CD4-positive, alpha-beta T cell treated with Interleukin-10 for 1 hour (primary cell): ENCODE data around the gene PCSK4.
"Not testable (repeated sequence)": the region's sequence is repeated elsewhere in the genome, so short reads cannot be mapped to it uniquely, and the experiment has no call there.

Experiments
- DNase-seq: peaks from one replicate; pipeline ENCODE4 v3.0.0-alpha.2; 2020

The PCSK4 gene

DNA sequence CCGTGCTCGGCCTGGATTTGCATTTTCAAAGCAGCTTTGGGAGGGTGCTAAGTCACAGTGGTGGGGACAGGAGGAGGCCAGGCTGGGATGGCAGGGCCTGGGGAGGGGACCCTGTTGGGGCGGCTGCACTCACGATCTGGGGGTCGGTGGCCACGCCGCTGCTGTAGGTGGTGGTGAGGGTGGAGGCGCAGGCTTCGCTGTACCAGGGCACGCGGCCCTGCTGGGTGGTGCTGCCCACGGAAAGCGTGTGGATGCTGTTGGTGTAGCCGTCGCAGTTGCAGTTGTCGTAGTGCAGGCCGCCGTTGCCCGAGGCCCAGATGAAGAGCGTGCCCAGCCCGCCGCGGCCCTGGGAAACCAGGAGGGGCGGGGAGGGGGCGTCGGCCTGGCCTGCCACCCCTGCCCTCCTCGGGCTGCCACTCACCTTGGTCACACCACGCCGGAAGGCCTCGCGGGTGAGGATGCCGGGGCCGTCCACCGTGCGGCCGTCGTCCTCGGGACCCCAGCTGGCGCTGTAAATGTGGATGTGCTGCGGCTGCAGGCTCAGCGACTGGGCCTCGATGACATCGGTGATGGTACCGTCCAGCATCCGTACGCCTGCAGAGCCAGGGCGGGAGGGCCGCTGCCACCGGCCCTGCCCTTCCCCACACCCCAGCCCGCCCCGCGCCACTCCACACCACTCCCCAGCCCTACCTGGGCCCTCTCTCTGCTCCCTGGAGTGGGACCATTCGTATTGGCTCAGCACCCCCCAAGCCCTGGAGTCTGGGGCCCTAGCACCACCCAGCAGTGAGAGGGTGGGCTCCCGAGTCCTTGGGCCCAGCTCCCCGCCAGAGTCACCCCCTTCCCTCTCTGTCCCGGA, 3.2 kb downstream of the PCSK4 start:
- no peak for DNase-seq

DNA sequence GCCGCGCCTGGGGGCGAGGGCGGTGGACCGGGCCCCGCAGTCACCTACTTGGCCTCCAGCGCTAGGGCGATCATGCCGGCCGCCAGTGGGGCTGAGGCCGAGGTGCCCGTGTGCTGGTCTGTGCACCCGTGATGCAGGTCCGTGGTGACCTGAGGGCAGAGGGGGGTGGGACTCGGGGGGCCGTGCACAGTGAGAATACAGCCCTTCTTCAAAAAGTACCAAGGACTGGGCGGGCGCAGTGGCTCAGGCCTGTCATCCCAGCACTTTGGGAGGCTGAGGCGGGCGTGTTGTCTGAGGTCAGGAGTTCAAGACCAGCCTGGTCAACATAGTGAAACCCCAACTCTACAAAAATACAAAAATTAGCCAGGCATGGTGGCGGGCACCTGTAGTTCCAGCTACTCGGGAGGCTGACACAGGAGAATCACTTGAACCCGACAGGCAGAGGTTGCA, 6.1 kb downstream of the PCSK4 start:
- DNase-seq: no peak

DNA sequence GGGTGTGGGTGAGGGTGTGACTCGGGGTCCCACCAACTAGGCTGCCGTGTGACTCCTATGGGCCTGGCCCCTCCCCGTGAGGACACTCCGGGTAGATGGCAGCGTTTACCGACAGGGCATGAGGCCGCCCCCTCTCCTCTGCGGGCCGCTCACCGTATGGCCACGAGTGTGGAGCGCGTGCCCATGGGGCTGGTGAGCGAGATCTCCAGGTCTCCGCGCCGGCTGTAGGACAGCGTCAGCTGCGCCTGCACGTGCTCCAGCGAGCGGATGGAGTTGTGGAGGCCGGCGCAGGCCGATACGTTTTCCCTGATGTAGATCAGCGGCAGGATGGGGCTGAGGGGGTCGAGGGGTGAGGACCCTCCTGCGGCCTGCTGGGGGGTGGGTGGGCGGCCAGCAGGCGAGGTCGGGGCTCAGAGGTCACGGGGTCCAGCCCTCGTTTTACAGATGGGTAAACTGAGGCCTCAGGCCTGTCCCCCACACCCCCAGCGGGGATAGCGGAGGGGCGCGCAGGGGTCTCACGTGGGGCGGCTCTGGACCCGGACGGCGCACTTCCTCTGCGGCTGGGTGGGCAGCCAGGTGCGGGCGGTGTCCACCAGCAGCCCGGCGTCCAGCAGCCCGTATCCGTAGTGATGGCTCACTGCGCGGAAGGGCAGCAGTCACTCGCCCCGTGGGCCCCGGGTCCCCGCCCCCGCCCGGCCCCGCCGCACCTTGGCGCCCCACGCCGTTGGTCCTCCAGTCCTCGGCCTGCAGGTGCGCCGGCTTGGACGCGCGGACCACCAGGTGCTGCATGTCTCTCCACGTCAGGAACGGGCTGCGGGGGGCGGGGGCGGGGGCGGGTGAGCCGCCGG, 6.8 kb downstream of the PCSK4 start:
- no peak for DNase-seq

DNA sequence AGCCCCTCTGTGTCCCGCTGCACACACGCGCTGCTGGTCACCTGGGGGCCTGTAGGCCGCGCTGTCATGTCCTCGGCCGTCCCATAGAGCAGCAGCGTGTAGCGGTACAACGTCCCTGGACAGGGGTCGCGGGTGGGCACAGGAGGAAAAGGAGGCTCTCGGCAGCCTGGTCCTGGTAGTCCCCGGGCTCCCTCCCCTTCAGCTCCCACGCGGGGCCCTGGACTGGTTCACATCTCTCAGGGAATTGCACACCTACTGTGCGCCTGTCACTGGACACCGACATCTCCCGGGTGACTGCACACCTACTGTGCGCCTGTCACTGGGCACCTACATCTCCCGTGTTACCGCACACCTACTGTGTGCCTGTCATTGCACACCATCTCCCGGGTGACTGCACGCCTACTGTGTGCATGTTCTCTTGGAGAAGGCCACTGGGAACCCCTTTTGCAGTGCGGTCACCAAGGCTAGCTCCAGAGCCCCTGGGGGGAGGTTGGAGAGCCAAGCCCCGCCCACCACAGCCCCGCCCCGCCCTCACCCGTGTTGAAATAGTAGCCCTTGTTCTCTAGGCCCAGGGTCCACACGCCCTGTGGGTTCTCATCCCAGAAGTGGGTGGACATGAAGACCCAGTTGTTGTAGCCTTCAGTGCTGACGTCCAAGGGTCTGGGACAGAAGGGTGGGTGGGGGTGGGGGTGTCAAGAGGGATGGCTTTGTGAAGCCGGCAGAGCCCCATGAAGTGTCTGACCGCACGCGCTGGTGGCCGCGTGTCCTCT, 7.6 kb downstream of the PCSK4 start:
- no peak for DNase-seq

DNA sequence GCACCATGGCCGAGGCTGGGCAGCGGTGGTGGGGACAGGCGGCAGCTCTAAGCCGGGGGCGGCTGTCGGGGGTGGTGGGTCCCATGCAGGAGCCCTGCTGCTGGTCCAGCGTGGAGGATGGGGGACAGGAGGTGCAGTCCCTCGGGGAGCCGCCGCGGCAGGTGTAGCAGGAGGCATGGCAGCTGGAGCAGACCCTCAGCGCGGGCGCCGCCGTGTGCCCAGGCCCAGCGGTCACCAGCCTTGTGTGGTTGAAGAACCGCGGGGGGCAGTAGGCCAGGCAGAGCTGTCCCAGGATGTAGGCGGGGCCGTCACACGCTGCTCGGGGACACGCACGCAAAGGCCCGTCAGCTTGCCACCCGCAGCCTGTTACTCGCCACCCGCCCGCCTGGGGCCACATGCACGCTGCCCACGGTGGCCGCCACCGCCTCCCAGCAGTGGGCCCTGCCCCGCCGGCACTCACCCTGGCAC, 8.2 kb downstream of the PCSK4 start:
- no peak for DNase-seq

DNA sequence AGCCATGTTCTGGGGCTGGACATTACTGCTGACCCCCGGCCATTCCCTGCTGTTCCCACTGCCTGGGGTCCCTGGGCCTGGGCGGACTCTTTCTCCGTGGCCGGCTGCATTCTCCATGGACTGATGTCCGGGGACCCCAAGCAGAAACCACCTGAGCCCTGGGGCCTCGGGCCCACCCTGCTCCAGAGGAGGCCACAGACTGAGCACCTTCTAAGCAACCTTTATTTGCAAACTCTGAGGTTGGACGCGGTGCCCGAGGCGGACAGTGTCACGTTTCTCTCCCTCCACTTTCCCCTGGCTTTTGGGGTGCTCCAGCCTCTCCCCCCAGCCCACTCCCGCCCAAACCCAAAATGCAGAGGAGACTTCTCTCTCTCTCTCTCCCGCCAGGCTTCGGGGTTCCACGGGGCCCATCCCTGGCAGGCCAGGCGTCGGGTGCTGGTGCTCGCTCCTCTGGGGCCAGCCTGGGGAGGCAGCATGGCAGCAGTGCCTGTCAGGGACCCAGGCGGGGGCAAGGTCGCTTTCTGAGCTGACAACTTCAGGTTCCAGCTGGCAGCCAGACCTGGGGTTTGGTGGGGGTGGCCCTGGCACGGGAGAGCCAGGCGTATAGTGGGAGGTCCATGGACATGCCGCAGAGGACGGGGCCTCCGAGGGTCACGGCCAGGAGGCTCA, 8.8 kb downstream of the PCSK4 start:
- DNase-seq: no peak

DNA sequence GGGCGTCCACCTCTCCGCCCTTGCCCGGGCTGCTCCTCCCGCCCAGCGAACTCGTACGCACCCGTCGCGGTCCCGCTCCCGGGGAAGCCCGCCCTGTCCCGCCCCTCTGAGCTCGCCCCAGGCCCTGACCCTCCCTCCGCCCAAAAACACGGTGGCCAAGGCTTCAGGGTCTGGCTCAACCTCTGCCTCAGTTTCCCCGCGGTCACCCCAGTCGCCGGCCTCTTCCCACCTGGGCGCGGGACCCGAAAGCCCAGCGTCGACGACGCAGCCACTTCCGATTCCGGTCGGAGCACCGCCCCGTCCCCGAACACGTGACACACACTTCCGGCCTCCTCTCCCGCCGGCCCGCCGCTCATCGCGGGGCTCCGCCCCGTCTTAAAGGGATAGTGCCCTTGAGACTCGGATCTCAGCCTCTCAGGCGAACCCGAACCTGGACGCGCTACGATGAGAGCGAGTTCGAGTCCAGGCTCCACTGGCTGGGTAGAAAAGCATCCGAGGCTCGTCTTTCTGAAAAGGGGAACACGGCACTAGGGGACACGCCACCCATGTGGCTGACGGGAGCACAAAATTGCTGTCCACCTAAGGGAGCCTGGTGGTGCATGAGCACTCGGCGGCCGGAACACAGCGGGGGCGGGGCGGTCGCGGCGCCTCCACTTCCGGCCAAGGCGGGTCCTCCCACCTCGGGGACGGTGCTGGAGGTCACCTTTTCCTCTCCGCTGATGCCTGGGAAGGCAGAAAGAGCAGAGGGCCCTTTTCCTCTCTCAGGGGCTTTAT, 11.0 kb downstream of the PCSK4 start, which contains the start of gene C19orf25:
Gene C19orf25 (minus strand): TSS at position 282 of the 774 bp plus-strand sequence. CDS start 312 bp downstream, outside the sequence.
- DNase-seq: peak; percentile 93

DNA sequence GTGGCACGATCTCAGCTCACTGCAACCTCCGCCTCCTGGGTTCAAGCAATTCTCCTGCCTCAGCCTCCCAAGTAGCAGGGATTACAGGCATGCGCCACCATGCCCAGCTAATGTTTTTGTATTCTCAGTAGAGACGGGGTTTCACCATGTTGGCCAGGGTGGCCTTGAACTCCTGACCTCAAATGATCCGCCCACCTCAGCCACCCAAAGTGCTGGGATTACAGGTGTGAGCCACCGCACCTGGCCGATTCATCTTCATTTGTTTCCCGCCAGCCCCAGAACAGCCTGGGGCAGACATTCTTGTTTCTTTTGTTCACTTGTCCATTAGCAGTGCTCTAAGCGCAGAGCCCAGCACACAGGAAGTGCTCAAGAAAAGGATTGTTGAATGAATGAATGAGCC, 13.1 kb downstream of the PCSK4 start:
- DNase-seq: not testable (repeated sequence)

DNA sequence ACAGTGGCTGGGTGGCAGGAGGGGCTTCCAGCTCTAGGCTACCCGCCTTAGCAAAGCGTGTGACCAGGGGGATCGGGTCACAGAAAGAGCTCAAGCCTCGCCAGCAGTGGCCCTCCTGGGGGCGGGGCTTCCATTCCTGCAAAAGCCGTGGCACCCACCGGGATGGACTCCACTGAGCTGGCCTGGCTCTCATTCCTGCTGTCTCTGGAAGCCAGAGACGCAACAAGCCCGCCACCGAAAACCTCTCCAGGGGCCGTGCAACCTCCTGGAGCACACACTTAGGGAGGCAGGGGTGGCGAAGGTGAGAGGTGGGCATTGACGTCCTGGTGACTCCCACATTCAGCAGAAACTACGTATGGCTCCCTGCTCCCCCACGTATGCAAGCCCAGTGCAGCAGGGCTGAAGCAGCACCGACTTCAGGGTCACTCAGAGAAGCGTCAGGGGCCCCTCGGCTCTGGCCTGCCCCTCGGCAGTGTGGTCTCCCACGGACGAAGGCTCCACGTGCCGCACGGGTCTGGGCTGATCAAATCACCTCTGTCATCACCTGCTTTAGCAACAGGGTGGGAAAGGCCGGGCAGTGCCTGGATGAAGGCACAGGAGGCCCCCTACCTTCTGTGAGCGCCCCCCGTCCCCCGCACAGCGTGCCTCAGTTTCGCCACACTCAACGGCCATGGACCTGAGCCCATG, 14.3 kb downstream of the PCSK4 start:
- DNase-seq: no peak

DNA sequence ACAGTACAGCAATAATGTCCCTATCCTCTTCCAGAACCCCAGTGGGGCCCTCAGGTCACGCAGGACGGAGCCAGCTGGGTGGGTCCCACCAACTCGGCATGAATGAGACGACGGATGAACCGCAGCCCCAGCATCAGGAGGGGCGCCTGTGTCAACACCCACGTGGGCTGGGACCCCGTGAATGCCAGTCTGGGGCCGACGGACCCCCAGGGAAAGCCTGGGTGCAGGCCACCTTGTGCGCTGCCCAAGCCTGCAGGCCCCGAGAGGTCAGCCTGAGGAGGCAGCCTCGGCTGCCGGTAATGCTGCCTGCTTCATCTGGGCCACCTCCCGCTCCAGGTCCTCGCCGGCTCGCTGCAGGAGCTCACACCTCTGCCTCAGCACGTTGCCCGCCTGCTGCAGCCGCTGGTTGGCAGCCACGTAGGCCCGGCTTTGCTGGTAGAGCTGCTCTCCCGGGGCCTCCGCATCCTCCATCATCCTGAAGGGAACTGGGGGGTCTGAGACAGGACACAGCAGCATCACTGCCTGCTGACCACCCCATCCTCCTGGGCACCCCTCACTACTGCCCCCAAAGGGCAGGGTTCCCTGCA, 15.3 kb downstream of the PCSK4 start:
- no peak for DNase-seq

DNA sequence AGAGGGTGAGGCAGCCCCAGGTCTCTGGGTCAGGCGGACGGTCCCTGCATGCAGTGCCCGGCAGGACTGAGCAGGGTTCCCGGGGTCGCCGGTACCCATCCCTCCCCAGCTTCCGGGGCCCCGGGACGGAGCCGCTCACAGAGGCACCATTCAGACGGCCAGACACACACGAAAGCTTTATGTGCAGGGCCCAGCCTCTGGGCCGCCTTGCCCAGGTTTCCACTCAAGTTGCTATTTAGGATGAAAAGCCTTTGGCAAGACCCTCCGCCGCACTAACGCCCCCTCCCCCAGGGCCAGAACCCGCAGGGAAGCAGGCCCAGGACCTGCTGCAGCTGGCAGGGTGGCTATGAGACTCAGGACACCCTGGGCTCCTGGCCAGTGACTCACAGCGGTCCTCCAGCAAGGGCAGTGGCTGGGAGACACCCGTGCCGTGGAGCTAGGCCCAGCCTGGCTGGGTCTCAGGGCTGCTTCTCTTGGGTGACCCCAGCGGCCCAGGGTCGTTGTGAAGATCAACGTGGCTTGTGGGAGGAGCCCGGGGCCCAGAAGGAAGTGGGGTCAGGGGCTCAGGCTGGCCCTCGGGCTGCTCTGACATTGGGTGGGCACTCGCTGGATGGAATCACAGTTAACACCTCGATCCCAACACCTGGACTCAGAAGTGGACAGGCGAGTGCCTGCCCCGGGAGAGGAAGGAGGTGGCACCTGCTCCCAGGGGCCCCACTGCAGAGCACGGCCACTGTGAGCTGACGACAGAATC, 16.0 kb downstream of the PCSK4 start:
- no peak for DNase-seq

DNA sequence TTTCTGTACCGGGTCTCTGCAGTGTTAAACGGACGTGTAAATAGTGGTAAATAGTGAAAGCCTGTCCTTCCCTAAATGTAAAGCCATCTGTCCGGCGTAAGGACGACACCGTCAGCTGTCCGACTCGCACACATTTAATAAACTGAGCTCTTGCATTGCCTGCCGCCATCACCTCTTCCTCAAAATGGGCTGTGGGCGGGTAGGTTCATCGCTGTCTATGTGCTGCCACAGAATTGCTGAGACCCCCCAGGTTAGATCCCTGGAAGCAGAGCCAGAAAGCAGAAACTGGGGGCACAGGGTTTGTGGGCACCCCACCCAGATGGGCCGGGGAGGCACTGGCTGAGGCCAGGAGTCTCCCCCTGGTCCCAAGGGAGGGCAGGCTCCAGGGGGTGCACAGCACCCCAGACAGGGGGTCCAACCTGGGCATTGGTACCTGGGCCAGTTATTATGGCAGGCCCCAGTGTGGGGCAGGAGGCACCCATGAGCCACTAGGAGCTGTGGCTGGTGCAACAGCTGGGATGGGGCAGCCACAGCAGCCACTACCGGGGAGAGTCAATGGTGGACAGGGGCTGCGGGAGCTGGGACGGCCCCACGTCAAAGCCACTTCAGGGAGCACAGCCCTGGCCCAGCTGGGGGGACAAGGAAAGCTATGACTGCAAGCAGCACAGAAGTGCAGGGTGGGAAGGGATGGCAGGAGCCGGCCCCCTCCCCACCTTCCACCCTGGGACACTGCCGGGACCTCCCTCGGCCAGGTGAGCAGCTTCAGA, 16.9 kb downstream of the PCSK4 start:
- DNase-seq: no peak

DNA sequence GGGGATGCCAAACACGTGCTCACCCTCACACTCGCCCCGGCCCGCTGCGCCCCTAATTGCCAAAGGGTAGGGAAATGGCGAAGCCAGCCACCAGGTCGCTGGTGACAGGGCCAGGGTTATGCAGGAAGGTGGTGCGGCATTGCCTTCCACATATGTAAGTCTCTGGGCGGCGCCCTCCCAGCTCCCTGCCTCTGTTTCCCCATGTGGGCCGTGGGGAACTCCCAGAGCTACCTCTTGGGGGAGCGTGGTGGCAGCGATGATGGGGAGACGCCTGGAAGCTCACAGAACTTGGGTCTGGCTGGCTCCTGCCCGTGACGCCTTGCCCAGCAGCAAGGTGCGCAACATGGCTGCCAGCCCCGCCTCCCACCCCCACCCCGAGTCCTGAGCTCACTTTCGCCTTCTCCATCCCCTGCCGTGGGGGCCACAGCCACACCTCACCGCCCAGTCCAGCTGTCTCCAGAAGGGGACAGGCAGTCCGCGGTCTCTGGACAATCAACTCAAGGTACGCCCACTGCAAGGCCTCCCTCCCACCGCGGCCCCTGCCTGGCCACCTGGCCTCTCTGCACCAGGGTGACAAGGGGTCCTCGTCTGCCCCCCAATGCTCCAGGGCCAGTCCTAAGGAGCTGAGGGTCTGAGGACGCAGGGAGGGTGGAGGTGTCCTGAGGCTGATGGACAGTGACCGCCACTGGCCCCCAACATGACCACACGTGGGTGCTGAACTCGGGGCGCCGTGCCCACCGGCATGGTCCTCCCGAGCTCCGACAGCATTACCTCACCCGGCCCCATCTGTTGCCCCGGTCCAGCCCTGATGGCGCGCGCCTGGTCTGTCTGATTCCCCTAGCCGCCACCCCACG, 17.7 kb downstream of the PCSK4 start:
- DNase-seq: no peak

DNA sequence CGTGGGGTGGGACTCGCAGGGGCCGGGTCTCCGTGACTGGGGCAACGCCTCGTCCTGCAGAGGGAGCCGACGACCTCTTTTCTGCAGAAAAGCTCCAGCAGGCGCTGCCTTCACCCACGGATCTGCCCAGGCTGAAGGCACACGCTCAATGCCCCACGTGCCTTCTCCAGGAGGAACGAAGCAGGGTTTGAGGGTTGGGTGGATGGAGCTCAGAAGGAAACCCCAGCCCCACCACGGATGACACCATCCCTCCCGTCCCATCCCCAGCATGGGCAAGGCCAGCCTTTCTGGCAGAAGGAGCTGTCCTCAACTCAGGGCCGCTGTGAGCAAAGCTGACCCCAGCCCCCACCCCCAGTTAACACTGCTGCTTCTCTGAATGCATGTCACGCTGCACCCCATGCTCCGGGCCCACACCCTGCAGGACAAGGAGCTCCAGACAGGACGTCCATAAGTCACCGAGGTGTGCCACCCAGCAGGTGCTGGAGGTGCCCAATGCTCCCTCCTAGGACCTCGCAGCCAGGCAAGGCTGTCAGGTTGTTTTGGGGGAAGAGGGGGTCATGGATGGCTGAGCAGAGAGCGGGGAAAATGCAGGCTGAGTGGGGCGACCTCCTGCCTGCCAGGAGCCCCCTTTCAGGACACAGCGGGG, 18.5 kb downstream of the PCSK4 start:
- peak; percentile 40 for DNase-seq

DNA sequence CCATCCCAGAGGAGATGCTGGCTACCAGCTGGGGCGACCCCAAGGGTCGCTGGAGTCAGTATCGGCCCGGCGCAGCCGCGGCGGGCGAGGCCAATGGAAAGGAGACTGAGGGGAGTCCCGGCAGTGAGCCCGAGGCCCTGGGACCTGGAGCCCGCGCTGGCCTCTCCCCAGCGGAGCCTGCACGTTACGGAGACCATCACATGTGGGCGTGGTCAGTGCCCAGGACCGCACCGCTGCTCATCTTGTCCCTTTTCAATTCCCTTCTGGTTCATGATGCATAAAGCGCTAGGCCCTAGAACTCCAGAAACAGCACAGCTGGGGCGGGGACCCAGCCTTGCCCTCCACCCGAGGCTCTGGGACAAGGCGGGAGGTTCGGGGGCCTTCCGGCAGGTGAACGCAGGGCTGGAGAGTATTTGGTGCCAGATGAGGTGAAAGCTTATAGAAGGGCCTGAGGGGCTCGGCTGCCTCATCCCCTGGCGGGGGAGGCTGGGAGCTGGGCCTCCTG, 19.1 kb downstream of the PCSK4 start:
- DNase-seq: no peak

DNA sequence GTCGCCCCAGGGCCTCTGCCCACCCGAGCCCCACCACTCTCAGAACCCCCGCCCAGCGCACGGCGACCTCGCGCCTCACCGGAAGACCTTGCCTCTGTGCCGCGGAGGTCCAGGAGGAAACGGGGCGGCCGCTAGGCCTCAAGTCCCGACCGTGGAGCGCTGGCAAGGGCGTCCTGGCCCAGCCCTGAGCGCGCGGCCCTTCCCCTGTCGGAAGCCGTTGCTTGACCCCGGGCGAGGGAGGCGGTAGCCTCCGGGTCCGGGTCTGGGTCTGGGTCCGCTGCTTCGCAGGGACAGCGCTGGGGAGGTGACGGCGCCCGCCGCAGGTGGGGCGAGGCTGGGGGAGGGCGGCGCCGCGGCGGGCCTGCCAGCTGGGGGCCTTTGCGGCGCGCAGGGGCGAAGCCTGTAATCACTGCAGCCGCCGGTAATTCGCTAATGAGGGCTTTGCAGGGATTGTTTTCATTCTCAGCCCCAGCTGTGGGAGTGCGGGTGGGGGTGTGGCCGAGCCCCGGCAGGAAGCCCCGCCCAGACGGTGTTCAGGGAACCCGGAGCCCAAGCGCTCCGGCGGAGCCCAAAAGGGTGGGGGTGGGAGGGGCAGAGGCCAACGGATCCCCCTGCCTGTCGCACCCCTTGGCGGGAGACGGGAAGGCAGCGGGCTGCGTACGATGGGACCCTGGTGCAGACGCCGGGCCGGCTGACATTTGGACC, 19.7 kb downstream of the PCSK4 start:
- peak; percentile 79 for DNase-seq

DNA sequence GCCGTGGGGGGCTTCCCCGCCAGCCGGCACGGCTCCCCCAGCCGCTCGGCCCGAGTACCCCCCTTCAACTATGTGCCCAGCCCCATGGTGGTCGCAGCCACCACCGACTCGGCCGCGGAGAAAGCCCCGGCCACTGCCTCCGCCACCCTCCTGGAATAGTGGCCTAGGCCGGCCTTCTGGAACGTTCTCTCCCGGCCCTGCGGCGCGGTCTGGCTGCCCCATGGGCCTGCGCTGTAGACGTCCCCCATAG, 20.2 kb downstream of the PCSK4 start:
- DNase-seq: no peak
